Cerebellar nuclear complex (tissue), 1 donor: ENCODE results near the gene TMEM214.
A peak's percentile ranks its signal among the peaks of the same experiment; 100 is the strongest.

ENCODE experiments used
- DNase-seq, 2 experiments: peaks; one replicate each; lab custom pipeline; 2025; lab: John Stamatoyannopoulos, UW

TMEM214 gene

GRCh38 chr2:27085062-27085672 lies 52.4 kb downstream of the TMEM214 start:
- no peak for DNase-seq

GRCh38 chr2:27085673-27086089 lies 52.9 kb downstream of the TMEM214 start:
- no peak for DNase-seq

GRCh38 chr2:27086090-27086723 lies 53.4 kb downstream of the TMEM214 start:
- DNase-seq = peak; percentile 29 to 80

- no peak for DNase-seq
Measured at GRCh38 chr2:27086724-27087593, 54.2 kb downstream of the TMEM214 start, which contains the start of gene KHK. KHK (plus strand) TSS chr2:27086772; CDS start chr2:27087260, 488 bp downstream.

GRCh38 chr2:27087823-27088410 lies 55.2 kb downstream of the TMEM214 start:
- DNase-seq = no peak

GRCh38 chr2:27088634-27089033 lies 55.9 kb downstream of the TMEM214 start:
- no peak for DNase-seq

- DNase-seq = no peak
Measured at GRCh38 chr2:27089111-27089954, 56.6 kb downstream of the TMEM214 start.
